ENCODE measurements around the gene TOLLIP.
A peak's percentile ranks its signal among the peaks of the same experiment; 100 is the strongest.
"Not testable (repeated sequence)": the region's sequence is repeated elsewhere in the genome, so short reads cannot be mapped to it uniquely, and the experiment has no call there.

TOLLIP gene

GRCh38 chr11:1263010-1263409, 46.4 kb downstream of the TOLLIP start:
- DNase-seq (ENCODE audit: low read depth in 2 of 2) = no peak

- DNase-seq (ENCODE audit: low read depth in 2 of 2) = peak; percentile 81 to 82
These were observed 47.0 kb downstream of the TOLLIP start for GRCh38 chr11:1262172-1263006.

GRCh38 chr11:1261241-1262071, 48.0 kb downstream of the TOLLIP start:
- no peak for DNase-seq (ENCODE audit: low read depth in 2 of 2)

GRCh38 chr11:1260620-1261019, 48.8 kb downstream of the TOLLIP start:
- no peak for DNase-seq (ENCODE audit: low read depth in 2 of 2)

GRCh38 chr11:1260023-1260501, 49.4 kb downstream of the TOLLIP start:
- peak; percentile 22 to 41 for DNase-seq (ENCODE audit: low read depth in 2 of 2)

- DNase-seq (ENCODE audit: low read depth in 2 of 2) = no peak
These were observed 49.9 kb downstream of the TOLLIP start for GRCh38 chr11:1259561-1259960.

- DNase-seq (ENCODE audit: low read depth in 2 of 2) = no peak
These were observed 50.4 kb downstream of the TOLLIP start for GRCh38 chr11:1259076-1259461.

- no peak for DNase-seq (ENCODE audit: low read depth in 2 of 2)
These were observed 50.9 kb downstream of the TOLLIP start for GRCh38 chr11:1258401-1259075.

GRCh38 chr11:1257916-1258315, 51.5 kb downstream of the TOLLIP start:
- DNase-seq (ENCODE audit: low read depth in 2 of 2) = no peak

GRCh38 chr11:1257366-1257765, 52.1 kb downstream of the TOLLIP start:
- DNase-seq (ENCODE audit: low read depth in 2 of 2) = no peak

GRCh38 chr11:1256257-1257045, 53.0 kb downstream of the TOLLIP start:
- DNase-seq (ENCODE audit: low read depth in 2 of 2) = no peak

GRCh38 chr11:1255151-1255550, 54.3 kb downstream of the TOLLIP start:
- no peak for DNase-seq (ENCODE audit: low read depth in 2 of 2)

- no peak for DNase-seq (ENCODE audit: low read depth in 2 of 2)
These were observed 54.7 kb downstream of the TOLLIP start for GRCh38 chr11:1254733-1255132.

GRCh38 chr11:1254086-1254648, 55.3 kb downstream of the TOLLIP start:
- no peak for DNase-seq (ENCODE audit: low read depth in 2 of 2)

GRCh38 chr11:1253103-1253485, 56.3 kb downstream of the TOLLIP start:
- no peak for DNase-seq (ENCODE audit: low read depth in 2 of 2)

GRCh38 chr11:1252371-1253102, 56.9 kb downstream of the TOLLIP start:
- no peak for DNase-seq (ENCODE audit: low read depth in 2 of 2)

GRCh38 chr11:1251236-1251770, 58.1 kb downstream of the TOLLIP start:
- no peak for DNase-seq (ENCODE audit: low read depth in 2 of 2)

- not testable (repeated sequence) for DNase-seq (ENCODE audit: low read depth in 2 of 2)
These were observed 59.0 kb downstream of the TOLLIP start for GRCh38 chr11:1250411-1250810.

- DNase-seq (ENCODE audit: low read depth in 2 of 2) = not testable (repeated sequence)
These were observed 60.5 kb downstream of the TOLLIP start for GRCh38 chr11:1248951-1249350.

- DNase-seq (ENCODE audit: low read depth in 2 of 2) = not testable (repeated sequence)
These were observed 62.4 kb downstream of the TOLLIP start for GRCh38 chr11:1247026-1247425.
